Breast epithelium (tissue), 3 donors: ENCODE data around the gene ADCK1.

Experiments used
- CTCF ChIP-seq, 3 donors: fragments of 450-650 bp; IDR thresholded peaks; one replicate each; pipeline ENCODE4 v1.5.1; 2016 to 2017; ENCODE audit warnings: antibody characterized with exemption in 3 of 3, mild to moderate bottlenecking in 3 of 3, moderate library complexity in 3 of 3
- POLR2A ChIP-seq: fragments of 450-650 bp; IDR thresholded peaks from one replicate; pipeline ENCODE4 v1.6.1; 2016; ENCODE audit warnings: antibody characterized with exemption, mild to moderate bottlenecking, moderate library complexity
- POLR2AphosphoS5 ChIP-seq, 3 donors: sonication (generic); formaldehyde crosslinking; IDR thresholded peaks; one replicate each; pipeline ENCODE4 v1.6.1; 2017; ENCODE audit warnings: antibody characterized with exemption in 3 of 3

GRCh38 chr14:77880056-77880455 lies 80.1 kb downstream of the ADCK1 start:
- no peak for TF ChIP-seq CTCF (IDR thresholded peaks at IDR 0.05)
- no peak for TF ChIP-seq POLR2AphosphoS5 (IDR thresholded peaks at IDR 0.05)
- TF ChIP-seq POLR2A = no peak
